ENCODE measurements around the gene GIMAP2.

The GIMAP2 gene

GRCh38 chr7:150731916-150732315 lies 46.4 kb downstream of the GIMAP2 start:
- H3K4me1 Mint-ChIP-seq, result peaks cover 75% of the 10 kb centered on the region
- DNase-seq, result no peak
- peak overlapping the region; percentile 37 for H3K4me3 Mint-ChIP-seq
- peak overlapping the region; percentile 87 for H3K27ac Mint-ChIP-seq
- CTCF ChIA-PET, result interaction anchor here (0.8 to 4.2 kb wide), 10 partner anchors 10 to 284 kb away, joined by 3 to 16 read pairs (median 5); partner anchors contain the start of genes GIMAP1 and GIMAP6
- no peaks in the 10 kb centered on the region for H3K27me3 Mint-ChIP-seq
- peaks cover 38% of the 10 kb centered on the region for H3K36me3 Mint-ChIP-seq
- H3K9me3 Mint-ChIP-seq, result peaks cover 28% of the 10 kb centered on the region

- peaks cover 18% of the 10 kb centered on the region for H3K9me3 Mint-ChIP-seq
- no peaks in the 10 kb centered on the region for H3K27me3 Mint-ChIP-seq
- H3K4me1 Mint-ChIP-seq, result peaks cover 75% of the 10 kb centered on the region
- H3K36me3 Mint-ChIP-seq, result peaks cover 35% of the 10 kb centered on the region
- CTCF ChIA-PET, result interaction anchor here (0.7 to 4.2 kb wide), 14 partner anchors 9 to 285 kb away, joined by 3 to 16 read pairs (median 4); partner anchors contain the start of genes GIMAP1, GIMAP2 and GIMAP6
- H3K4me3 Mint-ChIP-seq, result peak overlapping the region; percentile 40
- peak overlapping the region; percentile 87 for H3K27ac Mint-ChIP-seq
- DNase-seq, result no peak
Measured at GRCh38 chr7:150732786-150733481, 47.4 kb downstream of the GIMAP2 start.

GRCh38 chr7:150733482-150734095 lies 48.1 kb downstream of the GIMAP2 start:
- no peak for DNase-seq
- H3K27ac Mint-ChIP-seq, result peak overlapping the region; percentile 91
- H3K9me3 Mint-ChIP-seq, result peaks cover 11% of the 10 kb centered on the region
- H3K36me3 Mint-ChIP-seq, result peaks cover 35% of the 10 kb centered on the region
- H3K4me1 Mint-ChIP-seq, result peaks cover 73% of the 10 kb centered on the region
- H3K4me3 Mint-ChIP-seq, result peak overlapping the region; percentile 27
- CTCF ChIA-PET, result interaction anchor here (0.9 to 4.2 kb wide), 8 partner anchors 8 to 286 kb away, joined by 3 to 16 read pairs (median 6); partner anchors contain the start of genes GIMAP1 and GIMAP2
- no peaks in the 10 kb centered on the region for H3K27me3 Mint-ChIP-seq

GRCh38 chr7:150734254-150734653 lies 48.7 kb downstream of the GIMAP2 start:
- peaks cover 70% of the 10 kb centered on the region for H3K4me1 Mint-ChIP-seq
- peaks cover 8% of the 10 kb centered on the region for H3K9me3 Mint-ChIP-seq
- no peak overlapping the region for H3K4me3 Mint-ChIP-seq
- no peak for DNase-seq
- peak overlapping the region; percentile 91 for H3K27ac Mint-ChIP-seq
- H3K27me3 Mint-ChIP-seq, result no peaks in the 10 kb centered on the region
- peaks cover 37% of the 10 kb centered on the region for H3K36me3 Mint-ChIP-seq
- CTCF ChIA-PET, result no interaction called here

- H3K27ac Mint-ChIP-seq, result peak overlapping the region; percentile 91
- CTCF ChIA-PET, result interaction anchor here (1.0 to 1.4 kb wide), 2 partner anchors 20 to 50 kb away, joined by 3 read pairs; partner anchors contain the start of genes GIMAP1 and GIMAP2
- DNase-seq, result no peak
- peaks cover 41% of the 10 kb centered on the region for H3K36me3 Mint-ChIP-seq
- H3K4me1 Mint-ChIP-seq, result peaks cover 68% of the 10 kb centered on the region
- H3K9me3 Mint-ChIP-seq, result peaks cover 1% of the 10 kb centered on the region
- no peaks in the 10 kb centered on the region for H3K27me3 Mint-ChIP-seq
- H3K4me3 Mint-ChIP-seq, result peak overlapping the region; percentile 88
Measured at GRCh38 chr7:150735596-150736358, 50.3 kb downstream of the GIMAP2 start.

- Mint-ChIP-seq H3K9me3 (no peaks in the 10 kb centered on the region), H3K36me3 (peaks cover 47% of the 10 kb centered on the region), H3K4me1 (peaks cover 72% of the 10 kb centered on the region), H3K4me3 (peak overlapping the region; percentile 88), H3K27me3 (no peaks in the 10 kb centered on the region), H3K27ac (peak overlapping the region; percentile 91)
- CTCF ChIA-PET, result interaction anchor here (0.6 to 2.7 kb wide), 3 partner anchors 18 to 288 kb away, joined by 3 to 15 read pairs (median 5); no protein-coding TSS in a partner anchor
- DNase-seq, result no peak
Measured at GRCh38 chr7:150736864-150737263, 51.4 kb downstream of the GIMAP2 start.

GRCh38 chr7:150737265-150738055 lies 52.0 kb downstream of the GIMAP2 start, which contains the start of gene GIMAP5:
Gene GIMAP5 (plus strand): TSS chr7:150737418. CDS start chr7:150740885, 3,467 bp downstream.
- no peaks in the 10 kb centered on the region for H3K27me3 Mint-ChIP-seq
- no peaks in the 10 kb centered on the region for H3K9me3 Mint-ChIP-seq
- H3K4me1 Mint-ChIP-seq, result peaks cover 72% of the 10 kb centered on the region
- CTCF ChIA-PET, result interaction anchor here (0.6 to 3.0 kb wide), 8 partner anchors 10 to 288 kb away, joined by 3 to 16 read pairs (median 4); partner anchors contain the start of gene GIMAP4
- DNase-seq, result peak; percentile 73
- peak within 1 kb of the TSS; percentile 88 for H3K4me3 Mint-ChIP-seq
- peak within 1 kb of the TSS; percentile 91 for H3K27ac Mint-ChIP-seq
- peaks cover 51% of the 10 kb centered on the region for H3K36me3 Mint-ChIP-seq

GRCh38 chr7:150738092-150738491 lies 52.6 kb downstream of the GIMAP2 start:
- Mint-ChIP-seq H3K36me3 (peaks cover 57% of the 10 kb centered on the region), H3K4me3 (peak overlapping the region; percentile 88), H3K27me3 (no peaks in the 10 kb centered on the region), H3K4me1 (peaks cover 72% of the 10 kb centered on the region), H3K9me3 (no peaks in the 10 kb centered on the region), H3K27ac (peak overlapping the region; percentile 91)
- CTCF ChIA-PET, result interaction anchor here (0.7 to 3.0 kb wide), 10 partner anchors 11 to 289 kb away, joined by 3 to 16 read pairs (median 3); partner anchors contain the start of gene GIMAP4
- DNase-seq, result peak; percentile 53

- peaks cover 72% of the 10 kb centered on the region for H3K4me1 Mint-ChIP-seq
Measured at GRCh38 chr7:150738591-150739001, 53.1 kb downstream of the GIMAP2 start.

GRCh38 chr7:150739033-150739432 lies 53.5 kb downstream of the GIMAP2 start:
- Mint-ChIP-seq H3K27me3 (no peaks in the 10 kb centered on the region), H3K4me3 (peak overlapping the region; percentile 88), H3K27ac (peak overlapping the region; percentile 91), H3K36me3 (peaks cover 66% of the 10 kb centered on the region), H3K4me1 (peaks cover 72% of the 10 kb centered on the region), H3K9me3 (no peaks in the 10 kb centered on the region)
- DNase-seq, result no peak
- CTCF ChIA-PET, result interaction anchor here (0.6 to 3.0 kb wide), 10 partner anchors 15 to 290 kb away, joined by 3 to 16 read pairs (median 3); partner anchors contain the start of gene GIMAP4

More at GRCh38 chr7:150738591-150739001, 53.1 kb downstream of the GIMAP2 start:
- H3K36me3 Mint-ChIP-seq, result peaks cover 62% of the 10 kb centered on the region
- H3K27me3 Mint-ChIP-seq, result no peaks in the 10 kb centered on the region
- peak overlapping the region; percentile 88 for H3K4me3 Mint-ChIP-seq
- H3K27ac Mint-ChIP-seq, result peak overlapping the region; percentile 91
- CTCF ChIA-PET, result interaction anchor here (0.8 to 3.0 kb wide), 10 partner anchors 11 to 290 kb away, joined by 3 to 16 read pairs (median 3); partner anchors contain the start of gene GIMAP4
- no peak for DNase-seq
- H3K9me3 Mint-ChIP-seq, result no peaks in the 10 kb centered on the region

- no peaks in the 10 kb centered on the region for H3K9me3 Mint-ChIP-seq
- peak; percentile 50 for DNase-seq
- peak overlapping the region; percentile 88 for H3K4me3 Mint-ChIP-seq
- CTCF ChIA-PET, result interaction anchor here (2.5 to 3.0 kb wide), 2 partner anchors 172 to 292 kb away, joined by 14 to 16 read pairs; partner anchors contain the start of gene GIMAP4
- peaks cover 72% of the 10 kb centered on the region for H3K4me1 Mint-ChIP-seq
- H3K27me3 Mint-ChIP-seq, result no peaks in the 10 kb centered on the region
- H3K27ac Mint-ChIP-seq, result peak overlapping the region; percentile 93
- peaks cover 75% of the 10 kb centered on the region for H3K36me3 Mint-ChIP-seq
Measured at GRCh38 chr7:150740053-150740452, 54.5 kb downstream of the GIMAP2 start.

- DNase-seq, result no peak
- Mint-ChIP-seq H3K4me1 (peaks cover 75% of the 10 kb centered on the region), H3K36me3 (peaks cover 93% of the 10 kb centered on the region), H3K27ac (peak overlapping the region; percentile 93), H3K27me3 (no peaks in the 10 kb centered on the region), H3K4me3 (peak overlapping the region; percentile 88), H3K9me3 (no peaks in the 10 kb centered on the region)
- CTCF ChIA-PET, result interaction anchor here (0.6 to 2.5 kb wide), 14 partner anchors 9 to 294 kb away, joined by 3 to 14 read pairs (median 4); partner anchors contain the start of gene GIMAP1
Measured at GRCh38 chr7:150742286-150742968, 56.9 kb downstream of the GIMAP2 start.

Measured in activated naive CD4-positive, alpha-beta T cell treated with anti-CD3 and anti-CD28 coated beads, Interleukin-2, amount 10 ng/mL, durations not matched to agents 7 days and 5 days (primary cell).